Forelimb muscle (tissue), 1 donor: ENCODE data around the gene CHAMP1. TPM values are rescaled to one million over a fixed set of nuclear protein-coding genes. Genes with fewer than 3 reads are reported as not detected.
"Not testable (repeated sequence)": the region's sequence is repeated elsewhere in the genome, so short reads cannot be mapped to it uniquely, and the experiment has no call there.

ENCODE experiments used
- DNase-seq: peaks from one replicate; pipeline ENCODE4 v3.0.0-alpha.2; 2013; ENCODE audit warnings: low read depth
- polyA plus RNA-seq: library from polyadenylated mRNA; unstranded; fragments of 120-200 nt; gene quantifications from one replicate; pipeline ENCODE4 v1.2.1, GENCODE V29; 2013; ENCODE audit not compliant: insufficient read length

Gene CHAMP1
- polyA plus RNA-seq, 1 donor, result 12.2 TPM

DNA sequence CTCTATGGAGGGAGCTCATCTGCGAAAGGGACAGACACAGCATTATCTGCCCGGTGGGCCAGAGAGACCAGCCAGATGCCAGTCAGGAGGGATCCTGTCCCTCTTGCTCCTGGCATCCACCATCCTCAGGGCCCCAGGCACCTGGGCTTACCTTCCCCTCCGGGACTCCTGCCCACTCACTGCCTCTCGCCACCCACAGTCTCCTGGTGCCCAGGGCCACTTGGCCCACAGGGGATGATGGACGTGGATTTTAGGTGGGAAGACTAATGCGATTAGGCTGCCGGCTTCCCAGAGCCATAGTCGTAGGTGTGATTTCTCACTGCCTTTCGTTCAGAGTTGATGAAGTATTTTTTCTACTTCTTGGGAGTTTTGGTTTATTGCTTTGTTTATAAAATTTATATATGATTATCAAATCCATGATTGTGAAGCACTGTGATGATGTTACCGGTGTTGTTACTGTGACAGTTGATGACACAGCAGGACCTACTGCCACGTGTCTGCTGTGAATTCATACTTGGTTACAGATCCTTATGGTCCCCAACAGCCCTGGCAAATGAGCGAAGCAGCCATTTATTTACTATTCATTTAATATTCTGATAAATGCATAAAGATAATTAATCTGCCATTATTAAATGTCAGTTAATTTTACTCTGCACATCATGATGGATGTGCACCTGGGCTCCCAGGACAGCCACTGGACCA, 14.5 kb upstream of the CHAMP1 start:
- no peak for DNase-seq

GRCh38 chr13:114303700-114304327, 10.5 kb upstream of the CHAMP1 start:
- DNase-seq, result no peak

DNA sequence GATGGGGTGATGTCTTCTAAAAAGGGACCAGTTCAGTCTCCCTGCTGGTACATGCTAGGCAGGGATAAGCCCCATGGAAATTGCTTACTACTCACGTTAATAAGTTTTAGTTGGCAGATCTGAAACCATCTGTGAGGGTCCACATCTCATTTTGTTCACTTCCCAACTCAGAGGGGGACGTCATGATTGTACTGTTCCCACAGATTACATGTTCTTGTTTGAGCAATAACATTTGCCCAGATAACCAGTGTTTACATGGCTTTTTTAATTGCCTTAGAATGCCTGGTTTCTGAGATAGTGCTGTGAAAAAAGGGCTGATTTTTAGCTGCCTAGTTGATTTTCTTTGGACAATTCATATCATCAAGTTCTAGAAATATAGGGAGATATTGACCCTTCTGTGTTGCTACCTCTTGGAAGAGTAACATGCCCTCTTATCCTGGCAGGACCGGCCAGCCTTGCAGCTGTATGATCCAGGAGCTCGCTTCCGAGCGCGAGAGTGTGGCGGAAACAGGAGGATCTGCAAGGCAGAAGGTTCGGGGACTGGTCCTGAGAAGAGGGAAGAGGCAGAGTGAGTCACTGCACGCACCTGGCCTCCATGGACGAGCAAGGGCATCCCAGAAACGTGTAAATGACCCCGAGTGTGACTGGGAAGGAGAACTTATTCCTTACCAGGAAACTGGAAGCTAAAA, 9.8 kb upstream of the CHAMP1 start:
- no peak for DNase-seq

- DNase-seq, result no peak
Measured at GRCh38 chr13:114309086-114309485, 5.2 kb upstream of the CHAMP1 start.

DNA sequence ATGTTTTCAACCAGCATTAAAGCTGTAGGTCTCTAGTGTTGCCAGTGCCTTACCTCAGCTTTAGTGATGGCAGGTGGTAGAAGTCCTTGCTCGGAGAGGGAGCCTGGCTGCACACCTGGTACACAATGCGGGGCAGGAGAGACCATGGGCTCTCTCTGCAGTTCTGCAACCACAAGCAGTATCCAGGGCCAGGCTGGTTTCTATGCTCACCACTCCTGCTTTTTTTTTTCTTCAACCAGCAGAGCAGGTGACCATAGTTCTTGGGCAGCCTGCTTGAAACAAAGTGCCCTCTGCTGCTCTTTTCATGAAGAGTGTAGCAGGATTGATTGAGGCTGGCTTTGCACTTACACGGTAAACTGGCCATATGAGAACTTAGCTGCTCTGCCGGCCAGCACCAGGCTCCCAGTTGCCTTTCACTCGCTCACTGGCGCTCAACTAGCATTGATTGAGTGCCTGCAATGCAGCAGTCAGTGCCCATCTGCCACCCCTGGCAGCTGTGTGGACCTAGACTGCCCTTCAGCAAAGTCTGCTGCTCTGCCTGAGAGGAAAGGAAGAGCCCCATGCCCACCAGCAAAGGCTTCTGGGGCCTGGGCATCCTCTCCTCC, 4.4 kb upstream of the CHAMP1 start:
- DNase-seq, result no peak

GRCh38 chr13:114310956-114311355, 3.3 kb upstream of the CHAMP1 start:
- DNase-seq, result no peak

GRCh38 chr13:114311387-114311786, 2.9 kb upstream of the CHAMP1 start:
- DNase-seq, result no peak

DNA sequence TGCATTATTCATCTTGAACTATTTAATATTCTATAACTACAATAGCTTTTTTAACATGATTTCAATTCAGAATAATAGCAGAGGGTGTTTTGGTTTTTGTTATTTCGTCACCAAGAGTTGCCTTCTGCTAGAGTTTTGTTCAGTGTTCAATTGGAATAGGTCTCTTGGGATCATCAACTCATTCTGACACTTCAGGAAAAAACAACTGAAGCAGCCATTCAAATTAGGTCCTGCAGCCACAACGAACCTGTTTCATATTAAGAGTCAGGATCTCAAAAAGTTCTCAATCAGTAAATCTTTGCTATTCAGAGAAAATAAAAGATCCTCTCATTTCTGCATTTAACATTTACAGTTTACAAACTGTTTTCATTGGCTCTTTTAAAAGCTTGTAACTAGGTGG, 2.4 kb upstream of the CHAMP1 start:
- no peak for DNase-seq

- no peak for DNase-seq
Measured at GRCh38 chr13:114313061-114313860, 1.0 kb upstream of the CHAMP1 start.

- DNase-seq, result no peak
Measured at GRCh38 chr13:114315074-114315785, 927 bp downstream of the CHAMP1 start.

GRCh38 chr13:114318624-114319023, 4.3 kb downstream of the CHAMP1 start:
- no peak for DNase-seq

DNA sequence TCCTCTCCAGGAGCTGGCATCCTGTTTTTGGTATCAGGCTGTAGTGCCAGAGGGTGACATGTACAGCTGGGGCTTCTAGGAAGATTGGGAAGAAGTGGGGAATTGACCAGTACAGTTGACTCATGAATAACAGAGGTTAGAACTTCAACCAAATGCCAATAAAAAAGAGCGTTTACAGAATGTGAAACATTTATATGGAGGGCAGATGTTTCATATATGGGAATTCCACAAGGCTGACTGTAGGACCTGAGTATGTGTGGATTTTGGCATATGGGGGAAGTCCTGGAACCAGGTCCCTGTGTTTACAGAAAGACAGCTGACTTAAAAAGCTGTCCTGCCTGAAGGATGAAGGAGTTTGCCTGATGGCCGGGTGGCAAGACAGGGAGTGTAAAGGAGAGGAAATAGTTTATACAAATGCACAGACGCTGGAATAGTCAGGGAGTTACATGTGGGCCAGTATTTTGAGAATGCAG, 5.2 kb downstream of the CHAMP1 start:
- DNase-seq, result no peak

GRCh38 chr13:114320065-114320464, 5.8 kb downstream of the CHAMP1 start:
- no peak for DNase-seq

DNA sequence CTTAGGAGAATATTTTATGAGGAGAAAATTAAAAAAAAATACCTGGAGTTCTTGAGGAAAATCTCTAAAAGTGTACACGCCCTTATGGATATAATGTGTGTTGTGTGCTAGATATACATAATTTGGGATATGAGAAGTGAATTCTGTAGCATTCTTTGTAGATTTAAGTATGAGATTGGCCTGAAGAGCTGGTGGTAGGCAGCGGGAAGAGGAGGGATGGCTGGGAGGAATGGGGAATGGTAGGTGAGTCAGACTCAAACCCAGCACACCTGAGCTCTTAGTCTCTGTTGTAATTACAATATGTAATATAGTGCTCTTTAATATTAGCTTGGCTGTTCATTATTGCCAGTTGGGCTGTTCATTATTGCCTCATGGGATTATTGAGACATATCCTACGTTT, 7.0 kb downstream of the CHAMP1 start:
- DNase-seq, result no peak

- DNase-seq, result no peak
Measured at GRCh38 chr13:114323349-114323748, 9.0 kb downstream of the CHAMP1 start.

DNA sequence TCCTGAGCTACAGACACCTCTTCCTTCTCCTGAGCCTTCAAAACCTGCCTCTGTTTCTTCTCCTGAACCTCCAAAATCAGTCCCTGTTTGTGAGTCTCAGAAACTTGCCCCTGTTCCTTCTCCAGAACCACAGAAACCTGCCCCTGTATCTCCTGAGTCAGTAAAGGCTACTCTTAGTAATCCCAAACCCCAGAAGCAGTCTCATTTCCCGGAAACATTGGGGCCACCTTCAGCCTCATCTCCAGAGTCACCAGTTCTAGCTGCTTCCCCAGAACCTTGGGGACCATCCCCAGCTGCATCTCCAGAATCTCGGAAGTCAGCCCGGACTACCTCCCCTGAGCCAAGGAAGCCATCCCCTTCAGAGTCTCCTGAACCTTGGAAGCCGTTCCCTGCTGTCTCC, 10.0 kb downstream of the CHAMP1 start:
- DNase-seq, result no peak

DNA sequence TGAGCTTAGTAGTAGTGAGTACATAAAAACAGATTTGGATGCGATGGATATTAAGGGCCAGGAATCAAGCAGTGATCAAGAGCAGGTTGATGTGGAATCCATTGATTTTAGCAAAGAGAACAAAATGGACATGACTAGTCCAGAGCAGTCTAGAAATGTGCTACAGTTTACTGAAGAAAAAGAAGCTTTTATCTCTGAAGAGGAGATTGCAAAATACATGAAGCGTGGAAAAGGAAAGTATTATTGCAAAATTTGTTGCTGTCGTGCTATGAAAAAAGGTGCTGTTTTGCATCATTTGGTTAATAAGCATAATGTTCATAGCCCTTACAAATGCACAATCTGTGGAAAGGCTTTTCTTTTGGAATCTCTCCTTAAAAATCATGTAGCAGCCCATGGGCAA, 11.4 kb downstream of the CHAMP1 start:
- no peak for DNase-seq

- DNase-seq, result no peak
Measured at GRCh38 chr13:114328034-114328433, 13.7 kb downstream of the CHAMP1 start.

- DNase-seq, result no peak
Measured at GRCh38 chr13:114328595-114328994, 14.3 kb downstream of the CHAMP1 start.

DNA sequence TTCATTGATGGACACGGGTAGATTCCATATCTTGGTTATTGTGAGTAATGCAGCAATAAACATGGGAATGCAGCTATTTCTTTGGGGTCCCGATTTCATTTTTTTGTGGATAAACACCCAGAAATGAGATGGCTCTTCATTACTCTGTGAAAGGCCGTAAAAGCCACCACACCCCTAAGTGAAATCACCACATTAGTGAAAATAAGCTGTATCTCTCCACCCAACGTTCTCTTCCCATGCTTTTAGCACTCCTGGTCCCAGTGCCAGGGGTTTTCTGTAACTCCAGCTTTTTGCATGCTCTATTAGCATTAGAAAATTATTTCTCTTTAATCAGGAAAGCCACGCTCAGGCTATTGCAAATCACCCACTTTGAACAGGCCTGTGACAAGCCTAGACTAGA, 15.8 kb downstream of the CHAMP1 start:
- no peak for DNase-seq

DNA sequence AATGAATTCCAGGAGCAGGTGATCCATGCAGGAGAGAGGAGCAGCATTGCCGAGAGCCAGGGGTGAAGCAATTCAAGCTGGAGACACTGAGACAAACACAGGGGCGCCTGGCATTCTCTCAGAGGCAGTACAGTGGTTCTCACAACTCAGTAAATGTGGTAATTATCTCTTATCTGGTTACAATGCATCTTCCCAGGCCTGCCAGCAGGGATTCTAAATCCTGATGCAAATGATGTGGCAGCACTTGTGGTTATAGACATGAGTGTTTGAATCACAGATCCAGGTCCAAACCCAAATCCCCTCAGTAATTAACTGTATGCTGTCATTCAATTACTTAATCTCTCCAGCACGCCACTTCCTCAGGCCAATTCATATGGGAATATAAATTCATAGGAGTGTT, 19.6 kb downstream of the CHAMP1 start:
- not testable (repeated sequence) for DNase-seq
